Muscle layer of colon (tissue), 2 donors: ENCODE data around the gene CELA1.
A peak's percentile ranks its signal among the peaks of the same experiment; 100 is the strongest.
"Not testable (repeated sequence)": the region's sequence is repeated elsewhere in the genome, so short reads cannot be mapped to it uniquely, and the experiment has no call there.

Experiments
- H3K27ac ChIP-seq: one replicate; pipeline ENCODE4 v1.7.0; 2013; ENCODE audit warnings: low read depth, mild to moderate bottlenecking, low read length, moderate library complexity
- H3K27me3 ChIP-seq, 2 donors: one replicate each; pipeline ENCODE4 v1.7.0; 2013; ENCODE audit warnings: low read length in 2 of 2, mild to moderate bottlenecking in 2 of 2; ENCODE audit not compliant: insufficient read depth in 2 of 2, control insufficient read depth in 1 of 2
- H3K36me3 ChIP-seq: one replicate; pipeline ENCODE4 v1.7.0; 2013; ENCODE audit warnings: mild to moderate bottlenecking, low read length; ENCODE audit not compliant: insufficient read depth
- H3K4me1 ChIP-seq: one replicate; pipeline ENCODE4 v1.7.0; 2013; ENCODE audit warnings: mild to moderate bottlenecking, low read length; ENCODE audit not compliant: insufficient read depth
- H3K4me3 ChIP-seq, 2 donors: one replicate each; pipeline ENCODE4 v1.7.0; 2013; ENCODE audit warnings: low read length in 2 of 2, low read depth in 1 of 2, mild to moderate bottlenecking in 1 of 2, moderate library complexity in 1 of 2
- H3K9ac ChIP-seq: one replicate; pipeline ENCODE4 v1.7.0; 2013; ENCODE audit warnings: low read length
- H3K9me3 ChIP-seq: one replicate; pipeline ENCODE4 v1.7.0; 2013; ENCODE audit warnings: mild to moderate bottlenecking, low read length
- donor health status: abdominal sarcoma.
- donor health status: Adenocarcinoma of cecum.

CELA1 gene

DNA sequence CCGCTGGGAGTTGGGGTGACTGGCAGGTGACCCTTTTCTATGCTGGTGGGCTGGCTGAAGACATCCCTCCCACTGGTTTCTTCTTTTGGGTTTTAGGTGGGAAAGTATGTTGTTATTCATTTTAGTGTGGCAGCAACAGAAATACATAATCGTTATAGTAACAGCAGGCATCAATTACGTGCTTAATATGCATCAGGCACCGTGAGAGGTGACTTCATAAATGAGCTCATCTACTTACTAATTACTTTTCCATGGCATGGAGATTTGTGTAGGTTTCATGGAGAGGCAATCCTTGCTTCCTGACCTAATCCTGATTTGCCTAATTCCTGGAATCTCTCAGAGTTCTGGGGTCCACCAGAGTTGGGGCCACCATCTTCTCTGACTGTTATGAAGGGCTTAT lies 13.4 kb upstream of the CELA1 start:
- Histone ChIP-seq H3K27me3 (no peaks in the 10 kb centered on the region), H3K9me3 (no peaks in the 10 kb centered on the region), H3K9ac (no peak overlapping the region), H3K27ac (no peak overlapping the region), H3K36me3 (no peaks in the 10 kb centered on the region), H3K4me3 (no peak overlapping the region), H3K4me1 (no peaks in the 10 kb centered on the region)

DNA sequence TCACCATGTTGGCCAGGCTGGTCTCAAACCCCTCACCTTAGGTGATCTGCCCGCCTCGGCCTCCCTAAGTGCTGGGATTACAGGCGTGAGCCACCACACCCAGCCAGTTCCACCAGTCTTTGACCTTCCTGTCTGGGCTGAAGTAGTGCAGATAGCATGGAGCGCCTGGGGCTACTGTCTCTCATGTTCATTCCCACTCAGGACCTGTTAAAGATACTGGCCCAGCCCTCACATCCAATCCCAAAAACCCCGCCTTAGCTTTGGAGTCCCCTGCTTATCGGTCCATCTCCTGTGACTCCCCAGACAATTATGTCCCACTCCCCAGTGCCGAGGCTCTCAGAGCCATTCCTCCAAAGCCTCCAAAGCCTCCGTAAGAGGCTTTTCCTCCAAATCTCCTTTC lies 12.0 kb upstream of the CELA1 start:
- no peak overlapping the region for H3K27ac ChIP-seq
- H3K4me1 ChIP-seq, result no peaks in the 10 kb centered on the region
- H3K4me3 ChIP-seq, result no peak overlapping the region
- no peaks in the 10 kb centered on the region for H3K9me3 ChIP-seq
- no peaks in the 10 kb centered on the region for H3K27me3 ChIP-seq
- no peaks in the 10 kb centered on the region for H3K36me3 ChIP-seq
- no peak overlapping the region for H3K9ac ChIP-seq

DNA sequence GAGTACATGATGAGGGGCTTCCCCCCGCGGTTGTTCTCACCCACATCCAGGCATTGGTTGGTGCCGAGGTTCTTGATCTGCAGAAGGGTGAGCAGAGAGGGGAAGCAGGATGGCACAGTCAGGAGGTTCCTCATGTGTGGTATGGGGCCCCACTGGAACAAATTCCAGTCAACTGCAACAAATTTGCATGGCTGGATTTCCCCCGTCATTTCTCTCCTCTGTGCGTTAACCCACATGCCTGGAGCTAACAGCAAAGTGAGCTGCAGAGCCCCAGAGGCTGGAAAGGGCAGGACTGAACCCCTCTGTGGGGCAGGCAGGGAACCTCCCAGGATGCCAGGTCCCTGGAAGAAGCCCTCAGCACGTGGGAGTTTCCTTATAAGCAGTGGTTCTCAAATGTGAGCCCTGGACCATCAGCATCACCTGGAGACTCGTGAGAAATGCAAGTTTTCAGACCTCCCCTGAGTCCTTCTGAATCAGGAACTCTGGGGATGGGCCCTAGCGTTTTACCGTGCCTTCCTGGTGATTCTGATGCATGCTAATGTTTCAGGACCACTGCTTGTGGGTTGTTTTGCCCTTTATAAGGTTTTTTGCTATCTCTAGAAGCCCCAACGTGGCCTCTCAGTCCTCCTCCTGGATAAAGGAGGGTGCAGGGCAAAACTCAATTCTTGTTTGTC lies 11.0 kb upstream of the CELA1 start:
- Histone ChIP-seq H3K9ac (no peak overlapping the region), H3K4me3 (no peak overlapping the region), H3K9me3 (no peaks in the 10 kb centered on the region), H3K27ac (no peak overlapping the region), H3K27me3 (no peaks in the 10 kb centered on the region), H3K4me1 (no peaks in the 10 kb centered on the region), H3K36me3 (no peaks in the 10 kb centered on the region)

DNA sequence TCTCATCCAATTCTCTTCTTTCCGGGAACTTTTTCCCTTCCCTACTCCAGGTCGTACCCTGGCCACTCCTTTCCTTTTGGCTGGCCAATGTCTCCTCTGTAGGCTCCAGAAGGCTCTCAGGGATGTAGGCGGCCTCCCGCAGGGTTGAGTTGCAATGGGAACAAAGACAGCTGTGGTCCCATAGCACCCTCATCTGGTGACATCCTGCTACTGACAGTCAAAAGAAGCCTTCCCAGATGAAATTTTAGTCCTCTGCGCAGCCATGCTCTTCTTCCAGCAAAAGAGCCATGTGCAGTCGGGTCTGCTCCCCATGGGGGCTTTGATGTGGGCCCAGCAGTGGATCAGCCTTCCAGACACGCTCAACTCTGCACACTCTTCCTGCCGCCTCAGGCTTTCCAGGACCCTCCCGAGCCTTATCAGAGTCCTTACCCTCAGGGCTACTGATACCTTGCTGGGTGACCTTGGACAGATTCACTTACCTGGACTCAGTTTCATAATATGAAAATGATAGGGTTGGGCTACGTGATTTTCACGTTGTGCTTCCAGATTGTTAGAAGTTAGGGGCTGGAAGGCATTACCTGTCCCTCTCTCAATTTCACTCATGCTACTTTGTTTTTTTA lies 5.5 kb upstream of the CELA1 start:
- H3K36me3 ChIP-seq, result no peaks in the 10 kb centered on the region
- no peaks in the 10 kb centered on the region for H3K27me3 ChIP-seq
- no peak overlapping the region for H3K9ac ChIP-seq
- H3K4me1 ChIP-seq, result no peaks in the 10 kb centered on the region
- no peaks in the 10 kb centered on the region for H3K9me3 ChIP-seq
- no peak overlapping the region for H3K27ac ChIP-seq
- H3K4me3 ChIP-seq, result no peak overlapping the region

DNA sequence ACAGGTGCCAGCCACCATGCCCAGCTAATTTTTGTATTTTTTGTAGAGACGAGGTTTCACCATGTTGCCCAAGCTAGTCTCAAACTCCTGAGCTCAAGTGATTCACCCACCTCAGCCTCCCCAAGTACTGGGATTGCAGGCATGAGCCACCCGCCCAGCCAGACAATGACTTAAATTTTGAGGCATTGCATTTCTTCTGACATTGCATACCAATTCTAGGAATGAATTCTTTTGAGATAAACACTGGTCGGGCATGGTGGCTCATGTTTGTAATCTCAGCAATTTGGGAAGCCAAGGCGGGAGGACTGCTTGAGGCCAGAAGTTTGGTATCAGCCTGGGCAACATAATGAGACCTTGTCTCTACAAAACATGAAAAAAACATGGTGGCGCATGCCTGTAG lies 2.5 kb upstream of the CELA1 start:
- no peaks in the 10 kb centered on the region for H3K27me3 ChIP-seq
- H3K36me3 ChIP-seq, result no peaks in the 10 kb centered on the region
- H3K4me3 ChIP-seq, result no peak overlapping the region
- no peak overlapping the region for H3K27ac ChIP-seq
- no peak overlapping the region for H3K9ac ChIP-seq
- H3K9me3 ChIP-seq, result no peaks in the 10 kb centered on the region
- no peaks in the 10 kb centered on the region for H3K4me1 ChIP-seq

DNA sequence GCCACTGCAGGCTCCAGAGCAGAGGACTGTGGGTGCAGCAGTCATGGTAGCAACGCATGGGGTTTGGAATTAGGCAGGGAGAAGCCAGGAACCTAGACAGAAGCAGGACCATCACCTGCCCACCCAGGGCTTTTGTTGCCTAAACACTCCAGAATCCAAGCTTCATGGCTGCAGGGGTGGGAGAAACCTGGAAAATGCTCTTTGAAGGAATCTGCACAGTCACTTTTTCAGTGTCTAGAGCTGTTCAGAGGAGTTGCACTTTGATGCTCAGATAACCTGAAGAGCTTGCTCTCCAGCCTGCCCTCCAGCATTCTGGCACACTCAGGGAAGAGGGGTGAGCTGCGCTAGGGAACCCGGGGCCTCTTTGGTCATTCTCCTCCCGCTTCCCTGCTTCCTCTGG lies 1.6 kb upstream of the CELA1 start:
- Histone ChIP-seq H3K4me3 (no peak overlapping the region), H3K27ac (no peak overlapping the region), H3K9me3 (no peaks in the 10 kb centered on the region), H3K9ac (no peak overlapping the region), H3K4me1 (no peaks in the 10 kb centered on the region), H3K27me3 (no peaks in the 10 kb centered on the region), H3K36me3 (no peaks in the 10 kb centered on the region)

DNA sequence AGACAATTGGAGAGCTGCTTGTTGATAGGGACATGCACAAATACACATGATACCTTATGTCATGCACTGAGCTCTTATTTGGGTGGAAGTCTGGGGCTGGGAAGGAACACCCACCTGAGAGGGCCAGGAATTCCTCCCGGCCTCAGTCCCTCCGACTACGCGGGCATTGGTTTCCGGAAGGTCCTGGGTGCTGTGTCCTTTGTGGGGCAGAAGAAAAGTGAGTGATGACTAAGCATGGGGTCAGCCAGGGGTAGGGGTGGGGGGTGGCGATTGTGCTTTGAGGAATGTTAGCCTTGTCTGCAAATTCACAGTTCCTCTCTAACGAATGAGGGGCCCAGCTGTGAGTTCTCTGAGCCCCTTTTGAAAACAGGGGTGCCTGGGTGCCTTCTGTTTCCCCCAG lies 798 bp downstream of the CELA1 start:
- Histone ChIP-seq H3K36me3 (no peaks in the 10 kb centered on the region), H3K27me3 (no peaks in the 10 kb centered on the region), H3K4me1 (peaks cover 8% of the 10 kb centered on the region), H3K4me3 (no peak overlapping the region), H3K9ac (no peak overlapping the region), H3K27ac (no peak overlapping the region), H3K9me3 (no peaks in the 10 kb centered on the region)

DNA sequence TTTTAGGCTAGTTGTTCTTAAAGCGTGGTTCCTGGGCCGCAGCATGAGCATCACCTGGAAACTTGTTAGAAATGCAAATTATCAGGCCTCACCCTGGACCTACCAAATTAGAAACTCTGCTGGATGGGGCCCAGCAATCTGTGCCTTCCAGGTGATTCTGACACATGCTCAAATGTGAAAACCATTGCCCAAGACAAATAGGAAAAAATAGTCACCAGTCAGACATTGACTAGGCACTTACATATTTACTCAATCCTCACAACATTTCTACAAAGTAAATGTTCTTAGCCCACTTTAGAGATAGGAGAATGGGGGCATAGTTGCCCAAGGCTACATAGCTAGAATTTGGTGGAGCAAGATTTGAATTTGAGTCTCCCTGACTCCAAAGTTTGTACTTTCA lies 3.3 kb downstream of the CELA1 start:
- no peak overlapping the region for H3K4me3 ChIP-seq
- no peaks in the 10 kb centered on the region for H3K9me3 ChIP-seq
- H3K4me1 ChIP-seq, result peaks cover 8% of the 10 kb centered on the region
- H3K27ac ChIP-seq, result no peak overlapping the region
- no peaks in the 10 kb centered on the region for H3K36me3 ChIP-seq
- H3K9ac ChIP-seq, result no peak overlapping the region
- H3K27me3 ChIP-seq, result no peaks in the 10 kb centered on the region

DNA sequence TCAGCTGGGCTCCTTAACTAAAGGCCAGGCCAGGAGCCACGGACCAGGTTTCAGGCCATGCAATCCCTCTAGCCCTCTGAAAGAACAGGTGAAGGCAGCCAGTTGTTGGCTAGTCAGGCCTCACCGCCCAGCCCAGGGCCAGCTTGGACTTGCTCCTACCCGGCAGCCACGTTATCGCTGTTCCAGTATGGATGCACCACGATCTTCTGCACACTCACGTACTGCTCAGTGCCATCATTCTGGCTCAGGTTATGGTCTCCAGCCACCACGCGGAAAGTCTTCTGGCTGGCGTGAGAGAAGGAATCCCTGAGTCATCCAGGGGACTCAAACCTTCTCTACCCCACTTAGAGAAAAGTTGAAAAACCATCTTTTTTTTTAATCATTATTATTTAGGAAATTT lies 4.1 kb downstream of the CELA1 start:
- Histone ChIP-seq H3K4me1 (peaks cover 8% of the 10 kb centered on the region), H3K27me3 (no peaks in the 10 kb centered on the region), H3K4me3 (no peak overlapping the region), H3K36me3 (no peaks in the 10 kb centered on the region), H3K27ac (no peak overlapping the region), H3K9ac (no peak overlapping the region), H3K9me3 (no peaks in the 10 kb centered on the region)

DNA sequence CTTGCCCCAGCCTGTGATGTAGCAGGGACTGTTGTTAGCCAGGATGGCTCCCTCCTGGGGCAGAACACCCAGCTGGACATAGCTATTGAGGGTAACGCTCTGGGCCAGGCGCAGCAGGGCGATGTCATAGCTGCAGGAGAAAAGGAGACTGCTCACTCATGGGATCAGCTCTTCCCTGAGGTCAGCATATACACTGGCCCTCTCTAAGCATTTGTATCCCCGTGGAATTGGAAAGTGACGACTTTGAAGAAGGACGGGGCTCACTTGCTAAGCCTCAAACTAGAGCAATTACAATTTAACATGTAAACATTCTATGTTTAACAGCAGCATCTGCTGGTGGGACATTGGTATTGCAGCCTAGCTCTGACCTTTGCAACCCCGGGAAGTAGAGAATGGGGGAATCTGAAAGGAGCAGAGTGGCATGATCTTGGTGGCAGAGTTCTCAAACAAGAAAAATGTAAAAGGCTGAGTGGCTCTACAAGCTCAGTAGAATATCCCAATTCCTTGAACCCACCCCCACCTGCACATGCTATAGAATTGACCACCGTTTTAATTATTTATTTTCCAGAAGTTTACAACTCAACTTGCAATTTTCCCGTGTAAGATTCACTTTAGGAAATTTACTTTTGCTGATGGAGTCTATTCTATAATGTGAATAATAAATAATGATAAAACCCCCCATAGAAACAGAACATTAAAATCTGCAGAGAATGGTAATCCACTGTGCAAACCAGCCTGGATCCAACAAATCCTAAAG lies 5.0 kb downstream of the CELA1 start:
- Histone ChIP-seq H3K9me3 (no peaks in the 10 kb centered on the region), H3K27me3 (no peaks in the 10 kb centered on the region), H3K9ac (no peak overlapping the region), H3K36me3 (no peaks in the 10 kb centered on the region), H3K4me1 (peaks cover 8% of the 10 kb centered on the region), H3K27ac (no peak overlapping the region), H3K4me3 (peak overlapping the region; percentile 45 to 50)

DNA sequence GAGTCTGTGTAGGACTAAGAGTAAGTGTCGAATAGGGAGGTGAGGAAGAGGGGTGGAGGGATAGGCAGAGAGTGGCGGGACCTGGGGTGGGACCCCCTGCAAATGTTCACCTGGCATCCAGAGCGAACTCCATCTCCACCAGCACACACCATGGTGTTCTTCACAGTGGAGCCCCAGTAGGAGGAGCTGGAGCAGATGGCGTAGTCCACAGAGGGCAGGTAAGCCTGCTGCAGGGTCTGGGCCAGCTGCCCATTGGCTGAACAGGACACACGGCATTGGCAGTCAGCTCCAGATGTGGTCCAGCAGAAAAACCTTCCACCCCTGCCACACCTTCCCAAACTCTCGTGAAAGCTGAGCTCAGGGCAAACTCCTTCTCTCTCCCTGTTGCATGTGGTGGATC lies 6.7 kb downstream of the CELA1 start:
- Histone ChIP-seq H3K4me1 (peaks cover 8% of the 10 kb centered on the region), H3K36me3 (no peaks in the 10 kb centered on the region), H3K27me3 (no peaks in the 10 kb centered on the region), H3K9ac (no peak overlapping the region), H3K9me3 (no peaks in the 10 kb centered on the region), H3K27ac (no peak overlapping the region), H3K4me3 (no peak overlapping the region)

DNA sequence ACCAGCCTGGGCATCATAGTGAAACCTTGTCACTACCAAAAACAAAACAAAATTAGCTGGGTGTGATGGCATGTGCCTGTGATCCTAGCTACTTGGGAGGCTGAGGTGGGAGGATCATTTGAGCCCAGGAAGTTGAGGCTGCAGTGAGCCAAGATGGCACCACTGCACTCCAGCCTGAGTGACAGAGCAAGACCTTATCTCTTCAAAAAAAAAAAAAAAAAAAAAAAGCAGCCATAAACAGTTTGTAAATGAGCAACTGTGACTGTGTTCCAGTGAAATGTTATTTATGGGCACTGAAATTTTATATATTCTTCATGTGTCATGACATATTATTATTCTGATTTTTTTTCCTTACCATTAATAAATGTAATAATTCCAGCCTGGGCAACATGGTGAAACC lies 9.1 kb downstream of the CELA1 start:
- H3K9me3 ChIP-seq, H3K9ac ChIP-seq, H3K4me1 ChIP-seq, H3K27me3 ChIP-seq, H3K36me3 ChIP-seq, H3K27ac ChIP-seq, H3K4me3 ChIP-seq: not testable (repeated sequence)
